Measurements from ENCODE around the gene CACNA1C. TPM values are rescaled to one million over a fixed set of nuclear protein-coding genes. Genes with fewer than 3 reads are reported as not detected.
A peak's percentile ranks its signal among the peaks of the same experiment; 100 is the strongest.

Gene CACNA1C
- total and polyA plus RNA-seq, 2 donors (not counting 1 experiment from before 2014, with no cell fraction given), result 7.6 to 11.4 TPM

DNA sequence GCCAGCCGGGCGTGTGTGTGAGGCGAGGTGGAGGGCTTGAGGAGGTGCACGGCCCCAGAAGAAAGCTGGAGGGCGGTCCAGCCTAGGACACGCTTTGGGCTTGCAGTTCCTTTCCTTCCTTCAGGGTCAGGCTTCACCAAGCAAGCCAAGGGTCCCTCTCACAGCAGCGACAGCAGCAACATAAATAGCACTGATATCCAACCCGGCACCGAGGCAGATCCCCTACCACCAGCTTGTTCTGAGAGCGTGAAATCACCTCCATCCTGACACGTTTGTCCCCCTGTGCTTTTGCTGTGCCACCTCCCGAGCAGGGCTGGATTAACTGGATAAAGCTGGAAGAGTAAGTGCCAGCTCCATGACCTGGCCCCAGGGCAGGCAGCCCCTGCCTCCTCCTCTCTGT is 251.4 kb downstream of the CACNA1C start:
- Histone ChIP-seq H3K27ac (ENCODE audit: insufficient read depth, low read length) (no peak overlapping the region), H3K9me3 (ENCODE audit: control insufficient read depth, insufficient read depth, low read depth, low read length) (no peaks in the 10 kb centered on the region), H3K79me2 (ENCODE audit: control insufficient read depth, insufficient read depth, low read length) (no peaks in the 10 kb centered on the region), H3K4me1 (ENCODE audit: control insufficient read depth, extremely low read depth, insufficient read depth, low read length) (peaks cover 19% of the 10 kb centered on the region), H3K9ac (ENCODE audit: insufficient read depth, low read length) (no peak overlapping the region), H4K20me1 (ENCODE audit: control insufficient read depth, extremely low read depth, insufficient read depth, low read length) (no peaks in the 10 kb centered on the region), H3K27me3 (ENCODE audit: control insufficient read depth, insufficient read depth, low read length) (no peaks in the 10 kb centered on the region), H3K4me3 (replicated peaks in 1 of 4; ENCODE audit: control extremely low read depth in 1 of 4, insufficient read depth in 1 of 4, low read depth in 3 of 4, low read length in 4 of 4) (no peak overlapping the region), H2AFZ (ENCODE audit: low read length) (no peak overlapping the region), H3K4me2 (ENCODE audit: extremely low read depth, insufficient read depth, low read length) (no peak overlapping the region), H3K36me3 (ENCODE audit: control insufficient read depth, insufficient read depth, low read length) (no peaks in the 10 kb centered on the region)
- DNase-seq (ENCODE audit: low read depth in 2 of 2), result no peak
- TF ChIP-seq CTCF (conservative IDR thresholded peaks at IDR 0.05 in 1 of 2, IDR thresholded peaks at IDR 0.05 in 1 of 2; ENCODE audit: low read depth in 1 of 2, low read length in 2 of 2) (no peak), EZH2 (IDR thresholded peaks at IDR 0.05; ENCODE audit: low read length, missing control alignments) (no peak)

DNA sequence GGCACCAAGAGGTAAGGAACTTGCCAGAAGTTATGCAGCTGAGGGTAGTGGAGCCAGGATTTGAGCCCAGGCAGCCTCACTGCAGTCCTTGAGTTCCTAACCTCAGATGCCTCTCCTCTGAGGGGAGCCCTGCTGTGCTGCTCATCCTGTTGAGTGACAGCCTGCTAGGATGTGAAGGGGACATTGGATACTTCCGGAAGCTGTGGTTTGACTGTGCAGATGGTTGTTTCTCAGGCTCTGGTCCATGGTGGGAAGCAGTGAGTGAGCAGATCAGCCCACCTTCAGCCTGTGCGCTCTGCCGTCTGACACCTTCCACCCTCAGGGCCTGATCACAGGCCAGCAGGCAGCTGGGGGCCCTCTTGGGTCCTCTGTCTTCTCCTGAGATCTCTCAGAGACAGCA is 253.2 kb downstream of the CACNA1C start:
- Histone ChIP-seq H3K79me2 (ENCODE audit: control insufficient read depth, insufficient read depth, low read length) (no peaks in the 10 kb centered on the region), H3K4me3 (replicated peaks in 1 of 4; ENCODE audit: control extremely low read depth in 1 of 4, insufficient read depth in 1 of 4, low read depth in 3 of 4, low read length in 4 of 4) (no peak overlapping the region), H3K9me3 (ENCODE audit: control insufficient read depth, insufficient read depth, low read depth, low read length) (no peaks in the 10 kb centered on the region), H3K36me3 (ENCODE audit: control insufficient read depth, insufficient read depth, low read length) (no peaks in the 10 kb centered on the region), H3K27ac (ENCODE audit: insufficient read depth, low read length) (no peak overlapping the region), H3K27me3 (ENCODE audit: control insufficient read depth, insufficient read depth, low read length) (no peaks in the 10 kb centered on the region), H3K9ac (ENCODE audit: insufficient read depth, low read length) (no peak overlapping the region), H2AFZ (ENCODE audit: low read length) (no peak overlapping the region), H3K4me1 (ENCODE audit: control insufficient read depth, extremely low read depth, insufficient read depth, low read length) (peaks cover 24% of the 10 kb centered on the region), H4K20me1 (ENCODE audit: control insufficient read depth, extremely low read depth, insufficient read depth, low read length) (no peaks in the 10 kb centered on the region), H3K4me2 (ENCODE audit: extremely low read depth, insufficient read depth, low read length) (no peak overlapping the region)
- no peak for TF ChIP-seq EZH2 (IDR thresholded peaks at IDR 0.05; ENCODE audit: low read length, missing control alignments)
- no peak for TF ChIP-seq CTCF (conservative IDR thresholded peaks at IDR 0.05 in 1 of 2, IDR thresholded peaks at IDR 0.05 in 1 of 2; ENCODE audit: low read depth in 1 of 2, low read length in 2 of 2)
- peak in 1 of 2 donors; percentile 56 for DNase-seq (ENCODE audit: low read depth in 2 of 2)

- DNase-seq (ENCODE audit: low read depth in 2 of 2), result no peak
- Histone ChIP-seq H2AFZ (ENCODE audit: low read length) (no peak overlapping the region), H3K9me3 (ENCODE audit: control insufficient read depth, insufficient read depth, low read depth, low read length) (no peaks in the 10 kb centered on the region), H3K4me3 (replicated peaks in 1 of 4; ENCODE audit: control extremely low read depth in 1 of 4, insufficient read depth in 1 of 4, low read depth in 3 of 4, low read length in 4 of 4) (no peak overlapping the region), H4K20me1 (ENCODE audit: control insufficient read depth, extremely low read depth, insufficient read depth, low read length) (no peaks in the 10 kb centered on the region), H3K9ac (ENCODE audit: insufficient read depth, low read length) (no peak overlapping the region), H3K36me3 (ENCODE audit: control insufficient read depth, insufficient read depth, low read length) (no peaks in the 10 kb centered on the region), H3K79me2 (ENCODE audit: control insufficient read depth, insufficient read depth, low read length) (no peaks in the 10 kb centered on the region), H3K4me2 (ENCODE audit: extremely low read depth, insufficient read depth, low read length) (no peak overlapping the region), H3K27me3 (ENCODE audit: control insufficient read depth, insufficient read depth, low read length) (no peaks in the 10 kb centered on the region), H3K27ac (ENCODE audit: insufficient read depth, low read length) (no peak overlapping the region), H3K4me1 (ENCODE audit: control insufficient read depth, extremely low read depth, insufficient read depth, low read length) (peaks cover 23% of the 10 kb centered on the region)
- no peak for TF ChIP-seq EZH2 (IDR thresholded peaks at IDR 0.05; ENCODE audit: low read length, missing control alignments)
These were observed 253.9 kb downstream of the CACNA1C start for GRCh38 chr12:2306735-2307134.
